ENCODE data around the gene CCAR1. TPM values are rescaled to one million over a fixed set of nuclear protein-coding genes. Genes with fewer than 3 reads are reported as not detected.
"Not testable (repeated sequence)": the region's sequence is repeated elsewhere in the genome, so short reads cannot be mapped to it uniquely, and the experiment has no call there.

The CCAR1 gene
- polyA plus RNA-seq, 3 donors from 2014 or later, result 8.5 to 51.6 (median 14.8) TPM

DNA sequence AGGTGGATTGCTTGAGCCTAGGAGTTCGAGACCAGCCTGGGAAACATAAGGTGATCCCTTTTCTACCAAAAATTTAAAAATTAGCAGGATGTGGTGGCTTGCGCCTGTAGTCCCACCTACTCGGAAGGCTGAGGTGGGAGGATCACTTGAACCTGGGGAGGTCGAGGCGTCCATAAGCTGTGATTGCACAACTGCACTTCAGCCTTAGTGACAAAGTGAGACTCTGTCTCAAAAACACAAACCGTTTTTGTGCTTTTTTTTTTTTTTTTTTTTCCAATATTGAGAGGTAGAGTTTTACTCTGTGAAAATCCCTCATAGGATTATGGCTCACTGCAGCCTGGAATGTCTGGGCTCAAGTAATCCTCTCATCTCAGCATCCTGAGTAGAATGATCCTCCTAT is 14.1 kb downstream of the CCAR1 start:
- Mint-ChIP-seq H3K36me3 (peaks cover 5 to 31% (median 14%) of the 10 kb centered on the region in 3 donors), H3K4me1 (peaks cover 4 to 11% of the 10 kb centered on the region in 2 donors), H3K27ac (peak overlapping the region in 1 of 6 donors; percentile 7), H3K9me3 (no peaks in the 10 kb centered on the region), H3K27me3 (ENCODE audit: low read depth in 3 of 3) (peaks cover 0 to 2% (median 0%) of the 10 kb centered on the region in 3 donors), H3K4me3 (no peak overlapping the region)
- DNase-seq, result no peak

DNA sequence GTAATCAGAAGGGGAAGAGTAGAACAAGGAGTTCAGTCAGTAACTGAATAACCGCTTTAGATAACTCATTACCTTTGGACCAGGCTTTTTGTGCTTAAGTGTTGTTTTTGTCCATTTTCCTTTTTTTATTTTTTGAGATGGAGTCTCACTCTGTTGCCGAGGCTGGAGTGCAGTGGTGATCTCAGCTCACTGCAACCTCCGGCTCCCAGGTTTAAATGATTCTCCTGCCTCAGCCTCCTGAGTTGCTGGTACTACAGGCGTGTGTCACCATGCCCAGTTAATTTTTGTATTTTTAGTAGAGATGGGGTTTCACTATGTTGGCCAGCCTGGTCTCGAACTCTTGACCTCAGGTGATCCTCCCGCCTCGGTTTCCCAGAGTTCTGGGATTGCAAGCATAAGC is 14.7 kb downstream of the CCAR1 start:
- Mint-ChIP-seq H3K4me1 (peaks cover 4 to 10% of the 10 kb centered on the region in 2 donors), H3K36me3 (peaks cover 5 to 33% (median 14%) of the 10 kb centered on the region in 3 donors), H3K27ac (peak overlapping the region in 3 of 6 donors; percentile 28 to 45 (median 34))
- H3K27me3 Mint-ChIP-seq (ENCODE audit: low read depth in 3 of 3); H3K9me3 Mint-ChIP-seq; H3K4me3 Mint-ChIP-seq; DNase-seq: not testable (repeated sequence)

DNA sequence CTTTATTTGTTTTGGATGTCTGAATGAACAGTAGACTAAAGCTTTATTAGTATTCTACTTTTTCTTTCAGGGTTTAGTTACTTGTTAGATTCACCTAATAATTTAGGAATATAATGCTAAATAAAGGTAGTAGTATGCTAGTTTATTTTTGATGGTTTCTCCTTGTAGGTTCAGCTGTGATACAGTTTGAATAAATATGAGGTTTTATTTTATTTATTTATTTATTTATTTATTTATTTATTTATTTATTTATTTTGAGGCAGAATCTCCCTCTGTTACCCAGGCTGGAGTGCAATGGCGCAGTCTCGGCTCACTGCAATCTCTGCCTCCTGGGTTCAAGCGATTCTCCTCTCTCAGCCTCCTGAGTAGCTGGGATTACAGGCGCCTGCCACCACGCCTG is 19.6 kb downstream of the CCAR1 start:
- not testable (repeated sequence) for H3K9me3 Mint-ChIP-seq; H3K4me1 Mint-ChIP-seq; H3K27me3 Mint-ChIP-seq (ENCODE audit: low read depth in 3 of 3); H3K27ac Mint-ChIP-seq; DNase-seq; H3K4me3 Mint-ChIP-seq
- H3K36me3 Mint-ChIP-seq, result peaks cover 5 to 33% (median 10%) of the 10 kb centered on the region in 3 donors

DNA sequence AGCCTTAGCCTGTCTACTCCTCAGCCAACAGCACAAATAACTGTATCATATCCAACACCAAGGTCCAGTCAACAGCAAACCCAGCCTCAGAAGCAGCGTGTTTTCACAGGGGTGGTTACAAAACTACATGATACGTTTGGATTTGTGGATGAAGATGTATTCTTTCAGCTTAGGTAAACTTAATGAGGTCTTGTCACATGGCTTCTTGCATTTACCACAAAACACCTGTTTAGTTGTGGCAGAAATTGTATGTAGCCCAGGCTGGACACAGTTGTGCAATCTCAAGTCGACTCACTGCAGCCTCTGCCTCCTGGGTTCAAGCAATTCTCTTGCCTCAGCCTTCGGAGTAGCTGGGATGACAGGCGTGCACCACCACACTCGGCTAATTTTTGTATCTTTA is 21.4 kb downstream of the CCAR1 start:
- peaks cover 0 to 1% (median 0%) of the 10 kb centered on the region in 3 donors for H3K27me3 Mint-ChIP-seq (ENCODE audit: low read depth in 3 of 3)
- no peaks in the 10 kb centered on the region for H3K9me3 Mint-ChIP-seq
- H3K4me3 Mint-ChIP-seq, result no peak overlapping the region
- no peaks in the 10 kb centered on the region for H3K4me1 Mint-ChIP-seq
- no peak for DNase-seq
- H3K27ac Mint-ChIP-seq, result no peak overlapping the region
- H3K36me3 Mint-ChIP-seq, result peaks cover 0 to 27% (median 4%) of the 10 kb centered on the region in 3 donors

DNA sequence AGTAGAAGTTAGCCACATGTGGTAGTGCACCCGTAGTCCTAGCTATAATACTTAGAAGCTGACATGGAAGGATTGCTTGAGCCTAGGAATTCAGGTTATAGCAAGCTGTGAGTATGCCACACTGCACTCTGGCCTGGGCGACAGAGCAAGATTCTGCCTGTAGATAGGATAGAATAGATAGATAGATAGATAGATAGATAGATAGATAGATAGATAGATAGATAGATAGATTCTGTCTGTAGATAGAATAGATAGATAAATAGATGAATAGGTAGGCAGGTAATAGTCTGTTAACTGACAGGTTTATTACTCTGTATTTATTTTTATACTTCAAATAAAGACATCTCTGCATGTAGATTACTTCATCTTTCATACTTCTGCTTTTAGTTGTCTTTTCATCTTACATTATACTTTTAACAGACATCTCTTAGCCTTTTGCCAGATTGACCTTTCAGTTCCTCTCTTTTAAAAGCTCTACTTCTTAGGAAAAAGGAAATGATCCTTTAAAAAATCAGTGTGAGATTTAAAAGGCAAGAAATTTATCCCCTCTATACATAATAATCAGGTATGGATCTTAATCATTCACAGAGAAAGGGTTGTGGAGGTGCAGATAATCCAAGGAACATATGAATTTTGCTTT is 31.8 kb downstream of the CCAR1 start:
- no peaks in the 10 kb centered on the region for H3K4me1 Mint-ChIP-seq
- no peak for DNase-seq
- no peak overlapping the region for H3K4me3 Mint-ChIP-seq
- no peaks in the 10 kb centered on the region for H3K9me3 Mint-ChIP-seq
- peak overlapping the region in 2 of 6 donors; percentile 35 to 69 for H3K27ac Mint-ChIP-seq
- H3K36me3 Mint-ChIP-seq, result peaks cover 4 to 44% (median 22%) of the 10 kb centered on the region in 3 donors
- H3K27me3 Mint-ChIP-seq (ENCODE audit: low read depth in 3 of 3), result peaks cover 0 to 1% (median 0%) of the 10 kb centered on the region in 3 donors

DNA sequence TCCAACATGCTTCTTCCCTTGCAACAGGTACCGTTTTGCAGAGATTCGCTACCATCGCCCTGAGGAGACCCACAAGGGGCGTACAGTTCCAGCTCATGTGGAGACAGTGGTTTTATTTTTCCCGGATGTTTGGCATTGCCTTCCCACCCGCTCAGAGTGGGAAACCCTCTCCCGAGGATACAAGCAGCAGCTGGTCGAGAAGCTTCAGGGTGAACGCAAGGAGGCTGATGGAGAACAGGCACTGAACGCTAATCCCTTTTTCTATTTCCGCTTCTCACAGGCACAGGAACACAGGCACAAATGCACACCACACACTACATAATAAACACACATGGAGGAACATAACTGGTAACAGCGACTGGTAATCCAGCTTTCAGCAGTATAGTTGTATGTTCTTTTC is 35.2 kb downstream of the CCAR1 start:
- no peak for DNase-seq
- Mint-ChIP-seq H3K27ac (no peak overlapping the region), H3K36me3 (peaks cover 0 to 44% (median 23%) of the 10 kb centered on the region in 3 donors), H3K27me3 (ENCODE audit: low read depth in 3 of 3) (peaks cover 0 to 2% (median 0%) of the 10 kb centered on the region in 3 donors), H3K9me3 (no peaks in the 10 kb centered on the region), H3K4me3 (no peak overlapping the region), H3K4me1 (no peaks in the 10 kb centered on the region)

DNA sequence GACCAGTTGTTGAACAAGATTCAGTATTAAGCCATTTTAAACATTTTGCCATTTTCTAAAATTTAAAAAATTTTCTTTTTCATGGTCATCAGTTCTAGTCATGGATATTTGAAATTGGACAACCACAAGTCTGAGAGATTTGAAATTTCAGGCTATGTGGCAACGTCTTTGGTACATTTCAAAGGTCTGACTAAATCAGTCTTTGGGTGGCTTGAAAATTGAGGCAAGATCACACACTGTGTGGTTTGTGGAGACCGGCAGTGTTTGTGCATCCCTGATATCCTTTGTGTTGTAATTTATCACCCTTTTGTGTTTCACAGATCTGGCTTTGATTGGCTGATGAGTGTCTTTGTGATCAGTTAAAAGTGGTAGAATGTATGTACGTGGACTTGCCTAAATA is 35.7 kb downstream of the CCAR1 start:
- H3K4me1 Mint-ChIP-seq, result no peaks in the 10 kb centered on the region
- H3K36me3 Mint-ChIP-seq, result peaks cover 0 to 44% (median 23%) of the 10 kb centered on the region in 3 donors
- H3K27ac Mint-ChIP-seq, result no peak overlapping the region
- peaks cover 0 to 2% (median 0%) of the 10 kb centered on the region in 3 donors for H3K27me3 Mint-ChIP-seq (ENCODE audit: low read depth in 3 of 3)
- no peaks in the 10 kb centered on the region for H3K9me3 Mint-ChIP-seq
- DNase-seq, result no peak
- H3K4me3 Mint-ChIP-seq, result no peak overlapping the region

DNA sequence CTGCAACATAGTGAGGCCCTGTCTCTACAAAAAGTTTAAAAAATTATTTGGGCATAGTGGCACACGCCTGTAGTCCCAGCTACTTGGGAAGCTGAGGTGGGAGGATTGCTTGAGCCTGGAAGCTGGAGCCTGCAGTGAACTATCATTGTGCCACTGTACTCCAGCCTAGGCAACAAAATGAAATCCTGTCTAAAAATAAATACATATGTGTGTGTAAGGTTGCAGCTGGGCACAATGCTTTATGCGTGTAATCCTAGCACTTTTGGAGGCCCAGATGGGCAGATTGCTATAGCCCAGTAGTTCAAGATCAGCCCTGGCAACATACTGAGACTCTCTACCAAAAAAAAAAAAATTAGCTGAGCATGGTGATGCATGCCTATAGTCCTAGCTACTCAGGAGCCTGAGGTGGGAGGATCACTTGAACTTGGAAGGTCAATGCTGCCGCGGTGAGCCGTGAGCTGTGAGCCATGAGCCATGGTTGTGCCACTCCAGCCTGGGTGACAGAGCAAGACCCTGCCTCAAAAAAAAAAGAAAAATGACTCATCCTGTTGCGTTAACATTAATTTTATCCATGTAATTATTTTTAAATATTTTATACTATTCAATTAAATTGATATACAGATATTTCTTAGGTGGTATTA is 38.3 kb downstream of the CCAR1 start:
- peaks cover 0 to 40% (median 21%) of the 10 kb centered on the region in 3 donors for H3K36me3 Mint-ChIP-seq
- peaks cover 0 to 10% of the 10 kb centered on the region in 2 donors for H3K4me1 Mint-ChIP-seq

DNA sequence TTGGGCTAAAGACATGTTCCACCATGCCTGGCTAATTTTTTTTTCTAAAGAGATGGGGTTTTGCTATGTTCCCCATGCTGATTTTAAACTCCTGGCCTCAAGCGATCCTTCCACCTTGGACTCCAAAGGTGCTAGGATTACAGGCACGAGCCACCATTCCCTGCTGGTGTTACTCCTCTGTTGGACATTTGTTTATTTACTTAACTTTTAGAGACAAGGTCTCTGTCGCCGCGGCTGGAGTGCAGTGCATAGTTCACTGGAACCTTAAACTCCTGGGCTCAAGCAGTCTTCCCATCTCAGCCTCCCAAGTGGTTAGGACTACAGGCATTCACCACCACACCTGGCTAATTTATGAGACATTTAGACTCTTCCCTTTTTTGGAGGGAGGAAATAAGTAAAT is 38.9 kb downstream of the CCAR1 start:
- H3K36me3 Mint-ChIP-seq, result peaks cover 3 to 41% (median 23%) of the 10 kb centered on the region in 3 donors
- DNase-seq, result no peak
- no peak overlapping the region for H3K4me3 Mint-ChIP-seq
- peaks cover 0 to 2% (median 0%) of the 10 kb centered on the region in 3 donors for H3K27me3 Mint-ChIP-seq (ENCODE audit: low read depth in 3 of 3)
- no peaks in the 10 kb centered on the region for H3K9me3 Mint-ChIP-seq
- no peak overlapping the region for H3K27ac Mint-ChIP-seq
- peaks cover 0 to 15% of the 10 kb centered on the region in 2 donors for H3K4me1 Mint-ChIP-seq

More for the DNA sequence above, 38.3 kb downstream of the CCAR1 start:
- peak overlapping the region in 1 of 6 donors; percentile 4 for H3K27ac Mint-ChIP-seq
- H3K27me3 Mint-ChIP-seq (ENCODE audit: low read depth in 3 of 3), result peaks cover 0 to 2% (median 0%) of the 10 kb centered on the region in 3 donors
- H3K4me3 Mint-ChIP-seq, result no peak overlapping the region
- no peak for DNase-seq
- H3K9me3 Mint-ChIP-seq, result no peaks in the 10 kb centered on the region

DNA sequence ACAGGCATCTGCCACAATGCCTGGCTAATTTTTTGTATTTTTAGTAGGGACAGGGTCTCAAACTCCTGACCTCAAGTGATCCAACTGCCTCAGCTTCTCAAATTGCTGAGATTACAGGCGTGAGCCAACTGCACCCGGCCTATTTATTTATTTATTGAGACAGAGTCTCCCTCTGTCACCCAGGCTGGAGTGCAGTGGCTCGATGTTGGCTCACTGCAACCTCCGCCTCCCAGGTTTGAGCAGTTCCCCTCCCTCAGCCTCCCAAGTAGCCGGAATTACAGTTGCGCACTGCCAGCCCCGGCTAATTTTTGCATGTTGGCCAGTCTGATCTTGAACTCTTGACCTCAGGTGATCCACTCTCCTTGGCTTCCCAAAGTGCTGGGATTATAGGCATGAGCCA is 46.4 kb downstream of the CCAR1 start:
- Mint-ChIP-seq H3K36me3 (peaks cover 14 to 36% (median 21%) of the 10 kb centered on the region in 3 donors), H3K4me1 (peaks cover 0 to 15% of the 10 kb centered on the region in 2 donors)
- not testable (repeated sequence) for H3K27me3 Mint-ChIP-seq (ENCODE audit: low read depth in 3 of 3); H3K4me3 Mint-ChIP-seq; H3K27ac Mint-ChIP-seq; DNase-seq; H3K9me3 Mint-ChIP-seq

DNA sequence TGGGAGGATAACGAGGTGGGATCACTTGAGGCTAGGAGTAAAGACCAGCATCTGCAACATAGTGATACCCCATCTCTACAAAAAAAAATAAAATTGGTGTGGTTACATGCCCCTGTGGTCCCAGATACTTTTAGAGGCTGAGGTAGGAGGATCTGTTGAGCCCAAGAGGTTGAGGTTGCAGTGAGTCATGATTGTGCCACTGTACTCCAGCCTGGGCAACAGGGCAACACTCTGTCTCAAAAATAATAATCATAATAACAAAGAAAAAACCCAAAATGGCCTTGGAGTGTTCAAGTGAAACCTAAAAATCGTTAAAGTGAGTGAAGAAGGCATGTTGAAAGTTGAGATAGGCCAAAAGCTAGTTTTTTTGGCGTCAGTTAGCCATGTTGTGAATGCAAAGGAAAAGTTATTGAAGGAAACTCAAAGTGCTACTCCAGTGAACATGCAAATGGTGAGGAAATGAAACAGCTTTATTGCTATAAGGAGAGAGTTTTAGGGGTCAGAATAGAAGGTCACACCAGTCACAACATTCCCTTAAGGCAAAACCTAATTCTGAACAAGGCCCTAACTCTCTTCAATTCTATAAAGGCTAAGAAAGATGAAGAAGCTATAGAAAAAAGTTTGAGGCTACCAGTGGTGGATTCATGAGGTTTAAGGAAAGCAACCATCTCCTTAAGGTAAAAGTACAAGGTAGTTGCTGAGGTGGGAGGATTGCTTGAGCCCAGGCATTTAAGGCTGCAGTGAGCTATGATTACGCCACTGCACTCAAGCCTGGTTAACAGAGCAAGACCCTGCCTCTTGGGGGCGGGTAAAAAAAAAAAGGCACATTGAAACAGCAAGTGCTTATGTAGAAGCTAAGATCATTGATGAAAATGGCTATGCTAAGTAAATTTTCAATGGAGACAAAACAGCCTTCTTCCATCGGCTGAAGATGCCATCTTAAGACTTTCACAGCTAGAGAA is 60.9 kb downstream of the CCAR1 start:
- Mint-ChIP-seq H3K9me3 (no peaks in the 10 kb centered on the region), H3K27ac (peak overlapping the region in 4 of 6 donors; percentile 8 to 60 (median 46)), H3K36me3 (peaks cover 16 to 49% (median 25%) of the 10 kb centered on the region in 3 donors), H3K27me3 (ENCODE audit: low read depth in 3 of 3) (no peaks in the 10 kb centered on the region), H3K4me3 (no peak overlapping the region), H3K4me1 (no peaks in the 10 kb centered on the region)
- DNase-seq, result no peak

DNA sequence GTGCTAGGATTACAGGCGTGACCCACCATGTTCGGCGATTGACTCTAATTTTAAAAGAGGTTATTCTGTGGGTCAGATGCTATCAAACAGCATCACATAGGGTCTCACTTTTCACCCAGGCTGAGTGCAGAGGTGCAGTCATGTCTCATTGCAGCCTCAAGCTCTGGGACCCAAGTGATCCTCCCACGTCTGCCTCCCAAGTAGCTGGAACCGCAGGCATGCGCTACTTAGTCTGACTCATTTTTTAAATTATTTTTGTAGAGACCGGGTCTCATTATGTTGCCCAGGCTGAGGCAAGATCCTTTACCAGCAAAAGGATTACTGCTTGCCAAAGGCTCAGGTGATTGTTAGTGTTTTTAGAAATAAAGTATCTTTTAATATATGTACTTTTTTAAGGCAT is 63.4 kb downstream of the CCAR1 start:
- no peak for DNase-seq
- H3K27me3 Mint-ChIP-seq (ENCODE audit: low read depth in 3 of 3), result no peaks in the 10 kb centered on the region
- H3K4me3 Mint-ChIP-seq, result no peak overlapping the region
- H3K27ac Mint-ChIP-seq, result peak overlapping the region in 1 of 6 donors; percentile 48
- H3K9me3 Mint-ChIP-seq, result no peaks in the 10 kb centered on the region
- peaks cover 18 to 39% (median 22%) of the 10 kb centered on the region in 3 donors for H3K36me3 Mint-ChIP-seq
- H3K4me1 Mint-ChIP-seq, result no peaks in the 10 kb centered on the region

DNA sequence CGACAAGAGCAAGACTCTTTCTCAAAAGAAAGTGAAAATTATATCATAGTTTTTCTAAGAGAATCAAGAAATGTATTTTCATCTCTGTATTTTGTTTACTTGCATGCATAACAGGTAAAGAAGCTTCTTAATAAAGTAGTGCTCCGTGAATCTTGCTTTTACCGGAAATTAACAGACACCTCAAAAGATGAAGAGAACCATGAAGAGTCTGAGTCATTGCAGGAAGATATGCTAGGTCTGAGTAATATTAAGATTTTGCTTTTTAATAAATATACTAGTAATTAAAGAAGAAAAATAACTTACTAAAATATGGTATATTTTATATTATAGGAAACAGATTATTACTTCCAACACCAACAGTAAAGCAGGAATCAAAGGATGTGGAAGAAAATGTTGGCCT is 66.8 kb downstream of the CCAR1 start:
- Mint-ChIP-seq H3K36me3 (peaks cover 13 to 38% (median 21%) of the 10 kb centered on the region in 3 donors), H3K9me3 (no peaks in the 10 kb centered on the region), H3K27me3 (ENCODE audit: low read depth in 3 of 3) (peaks cover 0 to 2% (median 0%) of the 10 kb centered on the region in 3 donors), H3K4me1 (no peaks in the 10 kb centered on the region), H3K27ac (no peak overlapping the region), H3K4me3 (no peak overlapping the region)
- no peak for DNase-seq

Data from immature natural killer cell (primary cell).